Esophagus squamous epithelium (tissue), 5 donors: ENCODE data around the gene LEF1. TPM values are rescaled to one million over a fixed set of nuclear protein-coding genes. Genes with fewer than 3 reads are reported as not detected.
"Not testable (repeated sequence)": the region's sequence is repeated elsewhere in the genome, so short reads cannot be mapped to it uniquely, and the experiment has no call there.

Experiments used
- DNase-seq: peaks from one replicate; lab custom pipeline; 2025; lab: John Stamatoyannopoulos, UW
- H3K27ac ChIP-seq, 4 donors: fragments of 200-600 bp; sonication (generic); one replicate each; pipeline ENCODE4 v1.5.1; 2016 to 2019; ENCODE audit warnings: mild to moderate bottlenecking in 1 of 4
- H3K27me3 ChIP-seq, 4 donors: fragments of 200-600 bp; sonication (generic); 1 replicate in 3 of 4; 2 replicates in 1 of 4; pipeline versions ENCODE4 v1.5.1 to v1.6.0; 2017 to 2021; ENCODE audit warnings: antibody characterized with exemption in 1 of 4
- H3K36me3 ChIP-seq, 3 donors: fragments of 200-600 bp; sonication (generic); one replicate each; pipeline ENCODE4 v1.5.1; 2016 to 2019
- H3K4me1 ChIP-seq, 3 donors: fragments of 200-600 bp; sonication (generic); one replicate each; pipeline ENCODE4 v1.5.1; 2017 to 2019
- H3K4me3 ChIP-seq, 4 donors: fragments of 200-600 bp; sonication (generic); 1 replicate in 3 of 4; 2 replicates in 1 of 4; pipeline ENCODE4 v1.5.1; 2016 to 2019; ENCODE audit warnings: mild to moderate bottlenecking in 2 of 4, moderate library complexity in 1 of 4
- H3K9me3 ChIP-seq, 3 donors: fragments of 200-600 bp; sonication (generic); one replicate each; pipeline ENCODE4 v1.5.1; 2016 to 2019
- CTCF ChIP-seq, 6 experiments: fragments of 450-650 bp in 4 of 6; fragments of 200-600 bp in 2 of 6; sonication (generic) in 2 of 6; IDR thresholded peaks; one replicate each; pipeline ENCODE4 v1.5.1; 2016 to 2019; ENCODE audit warnings: antibody characterized with exemption in 6 of 6, mild to moderate bottlenecking in 4 of 6, moderate library complexity in 4 of 6
- POLR2A ChIP-seq, 4 donors: fragments of 450-650 bp; IDR thresholded peaks; one replicate each; pipeline ENCODE4 v1.6.1; 2017; ENCODE audit warnings: antibody characterized with exemption in 4 of 4, mild to moderate bottlenecking in 4 of 4, moderate library complexity in 3 of 4
- WGBS, 2 donors: methylation state at CpG; one replicate each; pipeline ENCODE4 v1.1.5; 2018; 5-methylcytosine and 5-hydroxymethylcytosine counted together
- intact Hi-C: fragments of 100-400 bp; cut with DNase I; formaldehyde crosslinking; loops from one replicate; pipeline ENCODE4 v1.15.0; 2022
- total RNA-seq, 4 donors: library from RNA; depleted of rRNA; stranded (reverse); fragments of >200 nt; gene quantifications; one replicate each; pipeline ENCODE4 v1.1.0, GENCODE V29; 2016
- donor health status: DM: yes; HTN: yes; CAD: no.

LEF1 gene
- total RNA-seq, 4 donors from 2014 or later, result 8.0 to 13.9 (median 10.1) TPM

GRCh38 chr4:108018040-108018883, 150.5 kb downstream of the LEF1 start:
- no peak overlapping the region for H3K4me3 ChIP-seq
- peaks cover 0 to 88% (median 9%) of the 10 kb centered on the region in 3 donors for H3K36me3 ChIP-seq
- WGBS, 2 donors, result 34 to 38% methylated on average over 8 of the region's 8 CpGs
- H3K27ac ChIP-seq, result no peak overlapping the region
- DNase-seq, result no peak
- no peaks in the 10 kb centered on the region for H3K9me3 ChIP-seq
- no peaks in the 10 kb centered on the region for H3K27me3 ChIP-seq
- TF ChIP-seq CTCF (IDR thresholded peaks at IDR 0.05), result peak; percentile 71 to 91 (median 82)
- TF ChIP-seq POLR2A (IDR thresholded peaks at IDR 0.05), result no peak
- intact Hi-C loops, result loop anchor here (5.0 kb wide), 1 partner anchor 554 kb away; no protein-coding TSS in a partner anchor
- H3K4me1 ChIP-seq, result no peaks in the 10 kb centered on the region

DNA sequence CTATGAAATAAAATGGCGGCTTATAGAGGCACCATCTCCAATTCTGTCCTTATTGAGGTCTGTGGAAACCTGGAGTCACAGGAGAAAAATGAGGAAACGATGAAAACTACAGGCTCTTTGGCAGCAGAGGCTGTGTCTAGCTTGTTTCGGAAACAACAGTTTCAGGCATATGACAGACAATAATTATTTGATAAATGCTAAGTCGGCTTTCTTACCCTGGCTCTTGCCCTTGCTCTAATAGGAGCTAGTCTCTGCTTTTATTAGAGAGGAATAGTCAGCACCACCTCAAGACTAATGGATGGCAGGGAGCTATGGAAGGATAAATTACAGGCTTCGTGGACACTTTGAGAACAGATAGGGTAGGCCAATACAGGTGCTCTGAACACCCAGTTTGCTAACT, 154.8 kb downstream of the LEF1 start:
- Histone ChIP-seq H3K4me1 (peaks cover 0 to 3% (median 0%) of the 10 kb centered on the region in 3 donors), H3K9me3 (no peaks in the 10 kb centered on the region), H3K27ac (no peak overlapping the region), H3K4me3 (no peak overlapping the region), H3K27me3 (no peaks in the 10 kb centered on the region), H3K36me3 (peaks cover 0 to 76% (median 9%) of the 10 kb centered on the region in 3 donors)
- intact Hi-C loops, result no loop called here
- no peak for DNase-seq
- TF ChIP-seq POLR2A (IDR thresholded peaks at IDR 0.05) (no peak), CTCF (IDR thresholded peaks at IDR 0.05) (no peak)
- WGBS, 2 donors, result 93 to 95% methylated on average over 5 of the region's 5 CpGs

DNA sequence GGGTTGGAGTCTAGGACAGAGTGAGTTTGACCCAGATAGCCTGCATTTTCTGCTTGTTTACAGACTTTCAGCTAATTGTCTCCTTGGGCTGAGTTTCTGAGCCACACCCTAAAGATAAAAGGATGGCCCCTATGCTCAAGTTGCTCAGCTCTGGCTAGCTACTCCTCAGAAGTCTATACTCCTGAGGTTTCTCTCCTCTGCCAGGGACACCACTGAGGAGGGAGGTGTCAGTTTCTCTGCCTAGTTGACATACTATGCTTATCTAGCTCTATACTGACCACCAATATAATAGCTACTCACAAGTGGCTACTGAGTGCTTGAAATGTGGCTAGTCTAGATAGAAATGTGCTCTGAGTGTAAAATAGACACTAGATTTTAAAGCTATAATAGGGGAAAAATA, 155.4 kb downstream of the LEF1 start:
- H3K36me3 ChIP-seq, result peaks cover 0 to 76% (median 9%) of the 10 kb centered on the region in 3 donors
- H3K4me3 ChIP-seq, result no peak overlapping the region
- TF ChIP-seq POLR2A (IDR thresholded peaks at IDR 0.05) (no peak), CTCF (IDR thresholded peaks at IDR 0.05) (no peak)
- no peaks in the 10 kb centered on the region for H3K27me3 ChIP-seq
- DNase-seq, result no peak
- intact Hi-C loops, result no loop called here
- no peak overlapping the region for H3K27ac ChIP-seq
- no peaks in the 10 kb centered on the region for H3K9me3 ChIP-seq
- H3K4me1 ChIP-seq, result peaks cover 0 to 9% (median 0%) of the 10 kb centered on the region in 3 donors

DNA sequence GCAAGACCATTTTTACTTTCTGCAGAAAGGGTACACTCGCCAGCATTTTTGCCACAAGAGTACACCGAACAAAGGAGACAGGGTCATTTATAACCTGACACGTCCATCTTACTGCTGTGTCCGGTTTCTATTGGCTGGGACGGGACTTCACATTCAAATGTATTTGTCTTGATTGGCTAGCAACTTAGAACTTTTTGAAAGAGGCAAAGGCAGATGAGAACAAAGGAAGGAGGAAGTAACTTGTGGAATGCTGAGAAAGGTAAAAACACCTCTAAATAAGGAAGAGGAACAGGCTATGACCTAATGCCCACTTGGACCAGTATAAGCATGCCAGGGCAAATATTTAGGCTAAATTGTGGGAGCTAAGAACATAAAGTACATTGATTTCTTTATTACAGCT, 156.3 kb downstream of the LEF1 start:
- Histone ChIP-seq H3K36me3 (peaks cover 0 to 69% (median 9%) of the 10 kb centered on the region in 3 donors), H3K4me1 (peaks cover 0 to 18% (median 0%) of the 10 kb centered on the region in 3 donors)
- H3K4me3 ChIP-seq, H3K27me3 ChIP-seq, intact Hi-C loops, H3K9me3 ChIP-seq, DNase-seq, H3K27ac ChIP-seq: not testable (repeated sequence)
- WGBS, 2 donors, result 86 to 94% methylated on average over 5 of the region's 5 CpGs

DNA sequence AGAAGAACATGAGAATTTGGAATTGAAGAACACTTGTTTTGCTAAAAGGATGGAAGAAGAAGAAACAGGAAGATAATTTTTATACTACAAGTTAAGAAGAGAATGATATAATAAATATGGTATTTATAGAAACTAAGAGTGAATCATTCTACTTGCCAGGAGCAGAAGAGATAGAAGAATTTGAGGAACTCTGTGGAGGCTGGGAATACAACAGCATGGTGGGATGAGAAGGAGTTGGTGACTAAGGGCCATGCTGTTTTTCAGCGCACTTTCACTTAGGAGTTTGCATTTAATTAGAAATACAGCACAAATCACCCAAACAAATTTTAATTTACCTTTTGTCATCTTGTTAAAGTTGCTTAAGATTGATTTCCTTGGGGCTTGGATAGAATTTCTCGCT, 158.6 kb downstream of the LEF1 start:
- H3K4me3 ChIP-seq, result no peak overlapping the region
- intact Hi-C loops, result no loop called here
- peaks cover 0 to 47% (median 0%) of the 10 kb centered on the region in 3 donors for H3K36me3 ChIP-seq
- no peaks in the 10 kb centered on the region for H3K27me3 ChIP-seq
- no peaks in the 10 kb centered on the region for H3K9me3 ChIP-seq
- no peak for TF ChIP-seq CTCF (IDR thresholded peaks at IDR 0.05)
- no peak for TF ChIP-seq POLR2A (IDR thresholded peaks at IDR 0.05)
- DNase-seq, result no peak
- peaks cover 0 to 24% (median 0%) of the 10 kb centered on the region in 3 donors for H3K4me1 ChIP-seq
- no peak overlapping the region for H3K27ac ChIP-seq
- 82 to 85% methylated on average over 2 of the region's 2 CpGs for WGBS, 2 donors
